Measurements from ENCODE around the gene CCDC196.

- TF ChIP-seq FOXK2 (IDR thresholded peaks at IDR 0.05), result no peak
- no peak for TF ChIP-seq TARDBP (IDR thresholded peaks at IDR 0.05)
- no peak for TF ChIP-seq LEF1 (IDR thresholded peaks at IDR 0.05; ENCODE audit: borderline replicate concordance)
- TF ChIP-seq ELF4 (IDR thresholded peaks at IDR 0.05), result no peak
- TF ChIP-seq HDGF (IDR thresholded peaks at IDR 0.05; ENCODE audit: borderline replicate concordance), result no peak
- TF ChIP-seq BHLHE40 (IDR thresholded peaks at IDR 0.05; ENCODE audit: borderline replicate concordance), result no peak
- TF ChIP-seq SUZ12 (IDR thresholded peaks at IDR 0.05), result no peak
- TF ChIP-seq PKNOX1 (IDR thresholded peaks at IDR 0.05), result no peak
- no peak for TF ChIP-seq L3MBTL2 (conservative IDR thresholded peaks at IDR 0.05)
- TF ChIP-seq NFRKB (IDR thresholded peaks at IDR 0.05), result no peak
- no peak for TF ChIP-seq SP1 (IDR thresholded peaks at IDR 0.05)
- no peak for TF ChIP-seq FOXM1 (IDR thresholded peaks at IDR 0.05; ENCODE audit: borderline replicate concordance)
- TF ChIP-seq CTBP1 (IDR thresholded peaks at IDR 0.05; ENCODE audit: borderline replicate concordance), result no peak
Measured at GRCh38 chr14:66445936-66446335, 40.2 kb upstream of the CCDC196 start.
